ENCODE measurements around the gene RAB3C.

The RAB3C gene

DNA sequence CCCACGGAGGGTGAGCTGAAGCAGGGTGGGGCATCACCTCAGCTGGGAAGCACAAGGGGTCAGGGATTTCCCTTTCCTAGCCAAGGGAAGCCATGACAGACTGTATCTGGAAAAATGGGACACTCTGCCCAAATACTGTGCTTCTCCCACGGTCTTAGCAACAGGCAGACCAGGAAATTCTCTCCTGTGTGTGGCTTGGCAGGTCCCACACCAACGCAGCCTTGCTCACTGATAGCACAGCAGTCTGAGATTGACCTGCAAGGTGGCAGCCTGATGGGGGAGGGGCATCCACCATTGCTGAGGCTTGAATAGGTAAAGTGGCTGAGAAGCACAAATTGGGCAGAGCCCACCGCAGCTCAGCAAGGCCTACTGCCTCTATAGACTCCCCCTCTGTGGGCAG lies 23.2 kb downstream of the RAB3C start:
- DNase-seq: no peak

GRCh38 chr5:58615972-58616371 lies 33.1 kb downstream of the RAB3C start:
- DNase-seq: no peak

- no peak for DNase-seq
These were observed 34.4 kb downstream of the RAB3C start for GRCh38 chr5:58617241-58617640.

- DNase-seq: no peak
These were observed 37.5 kb downstream of the RAB3C start for GRCh38 chr5:58620336-58620735.

GRCh38 chr5:58622936-58623871 lies 40.3 kb downstream of the RAB3C start:
- no peak for DNase-seq

GRCh38 chr5:58628626-58629025 lies 45.8 kb downstream of the RAB3C start:
- no peak for DNase-seq

- no peak for DNase-seq
These were observed 46.6 kb downstream of the RAB3C start for GRCh38 chr5:58629271-58630159.

DNA sequence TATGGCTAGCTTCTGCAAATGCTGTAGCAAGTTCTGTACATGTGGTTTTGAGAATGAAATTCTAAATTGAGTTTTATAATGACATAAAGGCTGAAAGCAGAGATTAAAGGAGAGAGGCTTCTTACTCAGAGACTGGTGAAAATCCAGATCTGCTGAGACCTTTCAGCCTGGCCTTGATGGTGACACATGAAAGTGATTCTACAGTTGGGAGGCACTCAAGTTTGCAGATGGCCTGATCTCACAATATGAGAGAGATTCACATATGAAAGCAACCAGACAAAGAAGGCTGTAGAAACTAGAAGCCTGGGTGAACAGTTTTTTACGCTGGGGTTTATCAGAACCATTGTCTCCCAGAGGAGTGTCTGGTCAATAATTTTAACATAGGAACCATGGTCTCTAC lies 49.0 kb downstream of the RAB3C start:
- no peak for DNase-seq

DNA sequence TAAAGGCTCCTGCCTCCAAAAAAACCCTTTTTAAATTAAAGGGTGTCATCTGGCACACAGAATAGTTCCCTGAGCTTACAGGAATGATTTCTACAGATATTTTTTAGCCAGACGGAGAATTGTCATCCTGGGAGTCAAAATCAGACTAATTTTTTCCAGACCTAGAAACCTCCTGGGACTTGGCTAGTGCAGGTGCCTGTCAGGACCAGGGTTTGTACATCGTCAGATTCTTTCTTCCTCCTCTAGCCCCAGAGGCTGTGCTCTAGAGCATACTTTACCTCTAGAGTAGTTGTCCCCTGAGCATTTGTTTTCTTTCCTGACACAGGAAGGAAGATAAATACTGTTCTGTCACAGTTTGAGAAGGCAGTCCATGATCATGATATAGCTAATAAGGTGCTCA lies 52.5 kb downstream of the RAB3C start:
- no peak for DNase-seq

GRCh38 chr5:58640011-58640410 lies 57.1 kb downstream of the RAB3C start:
- no peak for DNase-seq

DNA sequence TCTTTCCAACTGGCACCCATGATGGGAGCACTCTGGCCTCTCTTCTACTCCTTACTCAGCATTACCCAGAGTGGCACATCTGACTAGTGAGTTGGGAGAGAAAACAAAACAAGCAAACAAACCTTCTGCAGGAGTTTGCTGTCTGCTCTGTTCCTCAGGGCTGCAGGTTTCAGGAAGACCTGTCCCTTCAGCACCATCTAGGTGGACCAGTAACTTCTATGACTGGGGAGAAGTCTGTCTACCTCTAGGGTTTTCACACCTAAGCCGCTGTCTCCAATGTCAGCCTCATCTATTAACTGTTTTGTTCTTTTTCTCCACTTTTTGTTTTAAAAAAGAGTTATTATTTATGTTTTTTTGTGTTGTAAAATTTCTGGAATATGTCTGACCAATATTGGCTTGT lies 58.7 kb downstream of the RAB3C start:
- no peak for DNase-seq

DNA sequence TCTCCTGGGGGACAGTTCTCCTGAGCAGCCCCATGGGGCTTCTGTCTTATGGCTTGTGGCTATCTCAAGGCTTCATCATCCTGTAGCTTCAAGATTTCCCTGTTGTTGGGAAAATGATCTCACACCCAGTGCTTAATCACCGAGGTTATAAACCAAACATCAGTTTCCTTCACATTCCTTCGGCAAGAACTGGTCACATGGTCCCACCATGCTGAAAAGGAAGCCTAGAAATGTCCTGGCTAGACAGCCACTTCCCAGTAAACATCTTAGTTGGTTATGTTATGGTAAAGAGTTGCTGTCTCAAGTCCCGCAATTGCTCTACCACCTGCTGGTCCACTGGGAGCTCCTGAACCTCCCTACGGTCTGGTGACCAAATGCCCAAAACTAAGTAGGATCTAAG lies 66.0 kb downstream of the RAB3C start:
- no peak for DNase-seq

DNA sequence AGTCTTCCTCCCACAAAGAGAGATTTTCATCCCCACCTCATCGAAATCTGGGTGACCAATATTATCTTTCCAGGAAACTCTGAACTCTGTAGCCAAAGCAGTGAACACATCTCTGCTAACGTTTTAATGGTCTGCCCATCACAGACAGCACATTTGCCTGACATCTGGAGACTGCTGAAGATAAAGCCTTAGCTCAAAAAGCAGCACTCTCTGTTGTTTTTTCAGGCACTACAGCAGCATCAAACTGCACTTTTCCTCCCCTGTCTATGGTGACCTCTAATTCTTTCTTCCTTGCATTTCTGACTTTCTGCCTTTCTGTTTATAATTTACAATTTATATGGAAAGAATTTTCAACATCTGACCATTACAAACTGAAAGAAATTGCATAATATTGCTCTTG lies 66.8 kb downstream of the RAB3C start:
- DNase-seq: no peak

- DNase-seq: no peak
These were observed 70.6 kb downstream of the RAB3C start for GRCh38 chr5:58653521-58653920.

DNA sequence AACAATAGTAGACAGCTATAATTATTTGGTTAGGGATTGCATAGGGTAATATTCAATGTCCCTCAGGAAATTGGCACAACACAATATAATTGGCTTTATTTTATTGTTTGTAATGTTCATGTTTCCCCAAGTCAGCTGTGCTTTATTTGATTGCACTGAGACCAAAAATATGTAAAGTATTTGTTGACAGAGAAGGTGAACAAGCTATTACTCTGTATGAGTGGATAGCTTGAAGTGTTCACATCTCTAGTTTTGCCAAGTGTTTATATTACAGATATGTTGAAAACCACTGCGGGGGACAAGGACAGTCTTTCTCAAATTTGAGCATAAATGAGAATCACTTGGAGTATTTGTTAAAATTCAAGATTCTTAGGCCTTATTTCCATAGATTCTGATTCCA lies 83.3 kb downstream of the RAB3C start:
- no peak for DNase-seq

DNA sequence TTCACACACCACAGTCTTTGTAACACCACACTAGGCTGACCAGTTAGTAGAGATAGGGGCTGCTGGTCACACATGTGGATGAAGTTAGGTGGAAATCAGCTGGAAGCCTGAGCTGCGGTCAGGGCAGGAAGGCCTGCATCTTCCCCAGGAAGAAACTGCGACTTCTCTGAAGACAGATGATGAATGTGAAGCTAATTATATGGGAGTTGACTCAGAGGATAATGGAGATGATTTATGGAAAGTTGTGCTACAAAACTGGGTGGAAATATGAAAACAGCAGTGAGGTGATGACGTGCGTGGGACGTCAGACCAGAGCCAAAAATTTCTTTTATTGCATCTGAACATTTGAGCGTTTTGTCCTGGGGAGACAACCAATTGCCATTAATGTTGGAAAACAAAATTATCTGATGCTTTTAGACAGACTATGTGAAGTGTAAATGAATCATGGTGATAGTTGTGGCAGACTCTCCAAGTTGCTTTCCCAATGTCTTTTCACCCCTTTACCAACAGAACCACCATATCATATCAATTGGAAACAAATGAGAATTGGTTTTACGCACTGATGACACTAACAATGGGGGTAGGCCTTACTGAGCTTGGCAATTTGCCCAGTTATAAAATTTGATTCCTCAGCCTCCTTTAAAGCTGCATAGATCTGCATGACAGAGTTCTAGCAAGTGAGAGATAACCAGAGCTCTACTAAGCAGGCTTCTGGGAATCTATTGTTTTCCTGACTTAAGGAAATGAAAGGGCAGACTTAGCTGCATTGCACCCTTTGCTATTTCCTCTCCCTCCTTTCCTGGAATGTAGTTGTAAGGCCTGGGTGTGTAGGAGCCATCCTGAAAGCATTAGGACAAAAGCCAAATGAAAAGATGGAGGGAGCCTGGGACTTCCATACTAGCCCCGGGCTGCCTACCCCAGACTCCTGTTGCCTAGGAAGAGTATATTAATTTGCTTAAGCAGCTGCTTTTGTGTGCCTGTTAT lies 84.0 kb downstream of the RAB3C start:
- no peak for DNase-seq

DNA sequence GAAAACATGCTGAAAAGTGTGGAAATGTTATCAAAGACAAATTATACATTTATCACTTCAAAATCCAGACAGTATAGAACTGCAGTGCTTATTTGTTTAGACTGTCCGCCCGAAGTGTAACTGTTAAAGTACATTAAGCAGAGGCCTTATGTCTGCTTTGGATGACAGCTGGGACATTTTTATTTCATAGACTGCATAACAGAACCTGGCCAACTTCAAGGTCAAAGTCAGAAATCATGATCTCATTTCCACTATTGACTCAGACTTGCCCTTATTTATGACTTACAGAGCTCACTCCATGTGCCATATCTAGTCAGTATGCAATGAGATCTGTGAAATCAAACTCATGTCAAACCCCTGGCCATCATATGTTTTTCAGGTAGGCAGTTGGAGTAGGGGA lies 87.7 kb downstream of the RAB3C start:
- DNase-seq: no peak

DNA sequence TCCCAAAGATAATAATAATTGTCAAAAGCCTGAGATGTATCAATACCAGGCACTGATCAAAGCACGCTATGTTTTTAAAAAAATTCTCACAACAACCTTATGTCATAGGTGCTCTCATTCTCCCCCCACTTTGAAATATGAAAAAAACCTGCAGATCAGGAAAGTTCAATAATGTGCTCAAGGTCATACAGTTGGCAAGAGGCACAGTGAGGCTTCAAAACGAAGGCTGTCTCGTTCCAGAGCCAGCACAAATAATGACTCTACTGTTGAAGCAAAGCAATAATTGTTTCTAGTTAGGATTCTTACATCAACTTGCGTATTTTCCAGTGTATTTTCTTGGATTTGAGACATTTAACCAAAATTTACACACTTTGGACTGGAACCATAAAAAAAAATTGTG lies 88.3 kb downstream of the RAB3C start:
- no peak for DNase-seq

DNA sequence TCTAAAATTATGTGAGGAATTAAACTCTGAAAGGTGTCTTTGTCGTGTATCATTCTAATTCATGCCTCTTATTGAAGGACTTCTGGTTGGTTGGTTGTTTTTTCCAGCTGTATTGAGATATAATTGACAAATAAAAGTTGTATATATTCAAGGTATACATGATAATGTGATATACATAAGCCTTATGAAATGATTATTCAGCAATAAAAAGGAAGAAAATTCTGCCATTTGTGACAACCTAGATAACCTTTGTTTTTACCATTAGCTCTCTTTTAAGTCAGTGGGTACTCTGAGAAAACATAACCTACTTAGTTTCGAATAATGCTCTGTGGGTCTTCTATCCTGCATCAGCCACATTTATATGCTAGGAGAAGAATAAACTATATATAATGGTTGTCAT lies 89.6 kb downstream of the RAB3C start:
- DNase-seq: no peak

DNA sequence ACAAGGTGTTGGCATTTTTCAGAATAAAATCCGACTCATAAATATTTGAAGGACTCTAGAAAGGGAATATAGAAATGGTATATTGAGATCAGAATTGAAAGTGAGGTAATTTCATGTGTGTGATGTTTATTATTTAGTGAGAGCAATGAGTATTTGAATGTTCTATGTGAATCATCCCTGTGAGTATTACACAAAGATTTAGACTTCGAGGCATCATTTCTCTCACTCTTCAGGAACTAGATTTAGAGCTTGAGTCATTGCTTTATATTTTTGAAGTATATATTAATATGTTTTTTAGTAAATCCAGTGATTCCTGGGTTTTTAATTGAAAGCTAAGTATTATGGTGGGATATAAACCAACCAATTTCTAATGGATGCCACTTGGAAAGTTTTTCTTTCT lies 91.2 kb downstream of the RAB3C start:
- DNase-seq: no peak

DNA sequence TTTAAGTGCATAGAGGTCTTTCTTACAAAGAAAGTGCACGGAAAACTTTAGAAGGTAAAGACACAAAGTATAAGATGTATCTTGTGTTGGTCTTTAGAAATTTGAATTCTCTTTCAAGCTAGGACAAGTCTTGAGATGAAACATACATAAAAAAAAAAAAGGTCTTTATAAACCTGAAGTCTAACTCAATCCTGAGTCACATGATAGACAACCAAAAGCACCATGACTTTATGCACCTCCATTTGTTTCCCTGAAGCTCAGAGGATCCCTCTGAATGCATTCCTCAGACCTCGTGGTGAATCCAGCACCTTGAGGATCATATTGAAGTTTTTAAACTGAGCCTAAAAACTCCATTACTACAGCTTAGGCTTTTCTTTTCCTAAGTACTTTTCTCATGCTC lies 91.8 kb downstream of the RAB3C start:
- no peak for DNase-seq

GRCh38 chr5:58675341-58675740 lies 92.5 kb downstream of the RAB3C start:
- no peak for DNase-seq

DNA sequence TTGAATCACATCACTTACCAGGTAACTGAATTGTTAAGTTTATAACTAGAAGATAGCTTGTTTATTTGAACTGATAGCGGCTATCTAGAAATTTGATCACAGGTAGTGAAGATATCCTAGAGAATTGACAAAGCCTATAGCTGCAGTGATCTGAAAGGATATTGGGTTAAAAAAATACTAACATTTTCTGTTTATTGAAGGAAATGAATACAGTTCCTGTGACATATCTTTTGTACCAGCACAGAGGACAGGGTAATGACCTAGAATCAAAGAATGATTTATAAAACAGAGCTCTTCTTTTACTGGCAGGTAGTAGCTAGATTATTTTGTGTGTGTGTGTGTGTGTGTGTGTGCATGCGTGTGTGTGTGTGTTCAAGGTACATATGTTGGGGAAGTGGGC lies 94.8 kb downstream of the RAB3C start:
- DNase-seq: no peak
